WTC11 (cell line): ENCODE measurements around the gene EIF3K. TPM values are rescaled to one million over a fixed set of nuclear protein-coding genes. Genes with fewer than 3 reads are reported as not detected.

Experiments used
- ATAC-seq: fragments of 200-7000 bp; cut with Tn5 transposase; 2 replicates; pipeline ENCODE4 v1.10.0; 2021; ENCODE audit warnings: mild to moderate bottlenecking, moderate library complexity
- CTCF ChIA-PET: fragments of 300-600 bp; sonication (Branson Sonifier 250); formaldehyde crosslinking; loops from one replicate; lab custom pipeline; 2021; ENCODE audit warnings: antibody characterized with exemption; lab: Charles Lee
- POLR2A ChIA-PET: fragments of 350-600 bp; sonication (Branson Sonifier 250); formaldehyde crosslinking; loops from one replicate; lab custom pipeline; 2021; ENCODE audit warnings: antibody characterized with exemption; lab: Charles Lee
- DNase-seq: peaks from one replicate; pipeline ENCODE4 v3.0.0; 2021; ENCODE audit warnings: low spot score
- H3K27ac Mint-ChIP-seq: 2 replicates; pipeline ENCODE4 v1.8.0; 2021; ENCODE audit warnings: mixed read lengths
- H3K27me3 Mint-ChIP-seq: 2 replicates; pipeline ENCODE4 v1.8.0; 2021; ENCODE audit warnings: low read depth, mild to moderate bottlenecking, moderate library complexity, mixed read lengths
- H3K36me3 Mint-ChIP-seq: 2 replicates; pipeline ENCODE4 v1.8.0; 2021; ENCODE audit warnings: mixed read lengths
- H3K4me1 Mint-ChIP-seq: 2 replicates; pipeline ENCODE4 v1.8.0; 2022; ENCODE audit warnings: mixed read lengths
- H3K4me3 Mint-ChIP-seq: 2 replicates; pipeline ENCODE4 v1.8.0; 2021; ENCODE audit warnings: mild to moderate bottlenecking, moderate library complexity, mixed read lengths
- H3K9me3 Mint-ChIP-seq: 2 replicates; pipeline ENCODE4 v1.8.0; 2021; ENCODE audit warnings: mixed read lengths
- E2F5 ChIP-seq: sonication (generic); formaldehyde crosslinking; IDR thresholded peaks from 2 replicates; pipeline ENCODE4 v1.8.1; 2022; ENCODE audit warnings: mild to moderate bottlenecking, moderate library complexity, missing genetic modification reagents
- ERG ChIP-seq: fragments of 250-450 bp; sonication (Bioruptor Pico); IDR thresholded peaks from 2 replicates; pipeline ENCODE4 v1.8.0; 2021; ENCODE audit warnings: mild to moderate bottlenecking
- FOXP1 ChIP-seq: sonication (generic); formaldehyde crosslinking; IDR thresholded peaks from 2 replicates; pipeline ENCODE4 v1.8.0; 2022; ENCODE audit warnings: missing genetic modification reagents, mild to moderate bottlenecking, moderate library complexity, borderline replicate concordance
- FOXP4 ChIP-seq: sonication (generic); formaldehyde crosslinking; IDR thresholded peaks from 2 replicates; pipeline ENCODE4 v1.8.0; 2022; ENCODE audit warnings: mild to moderate bottlenecking, missing genetic modification reagents
- GABPB1 ChIP-seq: sonication (generic); formaldehyde crosslinking; IDR thresholded peaks from 2 replicates; pipeline ENCODE4 v1.8.1; 2023; ENCODE audit warnings: mild to moderate bottlenecking, missing genetic modification reagents
- GTF2I ChIP-seq: fragments of 250-450 bp; sonication (Bioruptor Pico); conservative IDR thresholded peaks from 2 replicates; pipeline ENCODE4 v1.4.0; 2021; ENCODE audit warnings: mild to moderate bottlenecking
- IRF2 ChIP-seq: sonication (generic); formaldehyde crosslinking; IDR thresholded peaks from 2 replicates; pipeline ENCODE4 v1.8.0; 2022; ENCODE audit warnings: low read depth, missing genetic modification reagents, borderline replicate concordance
- KAT7 ChIP-seq: sonication (generic); formaldehyde crosslinking; IDR thresholded peaks from 2 replicates; pipeline ENCODE4 v1.8.1; 2023; ENCODE audit warnings: missing genetic modification reagents, mild to moderate bottlenecking, borderline replicate concordance
- MLX ChIP-seq: sonication (generic); formaldehyde crosslinking; IDR thresholded peaks from 2 replicates; pipeline ENCODE4 v1.8.1; 2023; ENCODE audit warnings: mild to moderate bottlenecking, missing genetic modification reagents, moderate library complexity
- MXD4 ChIP-seq: fragments of 250-450 bp; sonication (Bioruptor Pico); IDR thresholded peaks from 2 replicates; pipeline ENCODE4 v1.8.0; 2021; ENCODE audit warnings: mild to moderate bottlenecking, moderate library complexity, borderline replicate concordance
- MYBL2 ChIP-seq: sonication (generic); formaldehyde crosslinking; IDR thresholded peaks from 2 replicates; pipeline ENCODE4 v1.8.1; 2023; ENCODE audit warnings: mild to moderate bottlenecking, moderate library complexity, missing genetic modification reagents
- NFATC4 ChIP-seq: fragments of 250-450 bp; sonication (Bioruptor Pico); IDR thresholded peaks from 2 replicates; pipeline ENCODE4 v1.9.0; 2021; ENCODE audit warnings: mild to moderate bottlenecking
- NFE2L1 ChIP-seq: sonication (generic); formaldehyde crosslinking; IDR thresholded peaks from 2 replicates; pipeline ENCODE4 v1.8.1; 2023; ENCODE audit warnings: missing genetic modification reagents
- NFYB ChIP-seq: sonication (generic); formaldehyde crosslinking; conservative IDR thresholded peaks from 2 replicates; pipeline ENCODE4 v1.8.0; 2022; ENCODE audit warnings: low read depth, missing genetic modification reagents
- NR1H2 ChIP-seq: sonication (generic); formaldehyde crosslinking; IDR thresholded peaks from 2 replicates; pipeline ENCODE4 v1.9.0; 2021; ENCODE audit warnings: mild to moderate bottlenecking, moderate library complexity, missing genetic modification reagents
- NR2C2 ChIP-seq: sonication (generic); formaldehyde crosslinking; IDR thresholded peaks from 2 replicates; pipeline ENCODE4 v1.8.0; 2022; ENCODE audit warnings: mild to moderate bottlenecking, missing genetic modification reagents
- NR3C1 ChIP-seq: sonication (generic); formaldehyde crosslinking; conservative IDR thresholded peaks from 2 replicates; pipeline ENCODE4 v1.8.1; 2023; ENCODE audit warnings: low read depth, mild to moderate bottlenecking, missing genetic modification reagents
- OVOL2 ChIP-seq: fragments of 250-450 bp; sonication (Bioruptor Pico); IDR thresholded peaks from 2 replicates; pipeline ENCODE4 v1.9.0; 2021; ENCODE audit warnings: mild to moderate bottlenecking, borderline replicate concordance
- RELA ChIP-seq: sonication (generic); formaldehyde crosslinking; IDR thresholded peaks from 2 replicates; pipeline ENCODE4 v1.8.1; 2022; ENCODE audit warnings: missing genetic modification reagents, mild to moderate bottlenecking, borderline replicate concordance
- RORB ChIP-seq: fragments of 250-450 bp; sonication (Bioruptor Pico); IDR thresholded peaks from 2 replicates; pipeline ENCODE4 v1.9.0; 2021; ENCODE audit warnings: mild to moderate bottlenecking
- SOX15 ChIP-seq: fragments of 250-450 bp; sonication (Bioruptor Pico); IDR thresholded peaks from 2 replicates; pipeline ENCODE4 v1.9.0; 2021; ENCODE audit warnings: mild to moderate bottlenecking
- TEAD1 ChIP-seq: sonication (generic); formaldehyde crosslinking; IDR thresholded peaks from 2 replicates; pipeline ENCODE4 v1.8.0; 2022; ENCODE audit warnings: mild to moderate bottlenecking, missing genetic modification reagents
- TEAD4 ChIP-seq: sonication (generic); formaldehyde crosslinking; IDR thresholded peaks from 2 replicates; pipeline ENCODE4 v1.8.0; 2022; ENCODE audit warnings: mild to moderate bottlenecking, missing genetic modification reagents
- USF1 ChIP-seq: sonication (generic); formaldehyde crosslinking; IDR thresholded peaks from 2 replicates; pipeline ENCODE4 v1.8.0; 2022; ENCODE audit warnings: mild to moderate bottlenecking, missing genetic modification reagents
- USF2 ChIP-seq: sonication (generic); formaldehyde crosslinking; IDR thresholded peaks from 2 replicates; pipeline ENCODE4 v1.8.1; 2023; ENCODE audit warnings: mild to moderate bottlenecking, missing genetic modification reagents, moderate library complexity
- ZNF263 ChIP-seq: sonication (generic); formaldehyde crosslinking; IDR thresholded peaks from 2 replicates; pipeline ENCODE4 v1.8.1; 2022; ENCODE audit warnings: low read depth, mild to moderate bottlenecking, moderate library complexity, missing genetic modification reagents
- total RNA-seq: library from RNA; stranded (reverse); gene quantifications from 3 replicates; pipeline ENCODE4 v1.2.3, GENCODE V29; 2021

Gene EIF3K
- total RNA-seq, 1 experiment from 2014 or later, result 416 TPM

GRCh38 chr19:38676023-38676877 lies 57.3 kb downstream of the EIF3K start:
- TF ChIP-seq ERG (CRISPR knock-in tag), result no peak
- TF ChIP-seq TEAD4, result no peak
- TF ChIP-seq IRF2 (CRISPR knock-in tag), result no peak
- TF ChIP-seq SOX15 (CRISPR knock-in tag), result no peak
- no peak for TF ChIP-seq MXD4 (CRISPR knock-in tag)
- no peak for TF ChIP-seq KAT7 (CRISPR knock-in tag)
- TF ChIP-seq NR3C1 (CRISPR knock-in tag), result no peak
- TF ChIP-seq E2F5 (CRISPR knock-in tag), result no peak
- no peak for TF ChIP-seq NR1H2
- TF ChIP-seq GTF2I (CRISPR knock-in tag), result no peak
- TF ChIP-seq NFE2L1 (CRISPR knock-in tag), result no peak
- no peak for TF ChIP-seq MLX (CRISPR knock-in tag)
- no peak for TF ChIP-seq NFATC4 (CRISPR knock-in tag)
- no peak for TF ChIP-seq TEAD1 (CRISPR knock-in tag)
- TF ChIP-seq NFYB (CRISPR knock-in tag), result no peak
- no peak for TF ChIP-seq OVOL2 (CRISPR knock-in tag)
- TF ChIP-seq ZNF263, result no peak
- TF ChIP-seq RELA (CRISPR knock-in tag), result no peak
- Mint-ChIP-seq H3K27ac (peak overlapping the region; percentile 89), H3K27me3 (no peaks in the 10 kb centered on the region), H3K4me3 (no peak overlapping the region), H3K9me3 (no peaks in the 10 kb centered on the region), H3K36me3 (peaks cover 13% of the 10 kb centered on the region), H3K4me1 (peaks cover 62% of the 10 kb centered on the region)
- POLR2A ChIA-PET, result interaction anchor here (0.6 to 0.9 kb wide), 5 partner anchors 10 to 278 kb away, joined by 3 to 4 read pairs (median 3); partner anchors contain the start of gene ACTN4
- DNase-seq (no peak), ATAC-seq (no peak)
- CTCF ChIA-PET, result interaction anchor here (0.8 to 2.2 kb wide), 6 partner anchors 10 to 43 kb away, joined by 3 to 9 read pairs (median 5); no protein-coding TSS in a partner anchor

GRCh38 chr19:38676878-38677646 lies 58.1 kb downstream of the EIF3K start:
- Mint-ChIP-seq H3K27me3 (no peaks in the 10 kb centered on the region), H3K9me3 (no peaks in the 10 kb centered on the region), H3K27ac (peak overlapping the region; percentile 89), H3K36me3 (peaks cover 18% of the 10 kb centered on the region), H3K4me1 (peaks cover 60% of the 10 kb centered on the region), H3K4me3 (no peak overlapping the region)
- ChIA-PET CTCF (interaction anchor here (0.9 to 1.1 kb wide), 2 partner anchors 9 to 42 kb away, joined by 4 to 6 read pairs; no protein-coding TSS in a partner anchor), POLR2A (interaction anchor here (0.6 to 0.9 kb wide), 5 partner anchors 9 to 279 kb away, joined by 3 to 4 read pairs (median 3); partner anchors contain the start of gene ACTN4)
- ATAC-seq (no peak), DNase-seq (no peak)
- TF ChIP-seq GABPB1 (CRISPR knock-in tag), result no peak
- no peak for TF ChIP-seq FOXP4
- no peak for TF ChIP-seq MLX (CRISPR knock-in tag)
- TF ChIP-seq USF2, result no peak
- no peak for TF ChIP-seq E2F5 (CRISPR knock-in tag)
- no peak for TF ChIP-seq SOX15 (CRISPR knock-in tag)
- TF ChIP-seq USF1 (CRISPR knock-in tag), result no peak
- no peak for TF ChIP-seq FOXP1 (CRISPR knock-in tag)
- no peak for TF ChIP-seq MYBL2 (CRISPR knock-in tag)
- no peak for TF ChIP-seq NR2C2
- TF ChIP-seq RORB (CRISPR knock-in tag), result no peak
